Measurements from ENCODE around the gene REN. TPM values are rescaled to one million over a fixed set of nuclear protein-coding genes. Genes with fewer than 3 reads are reported as not detected.

The REN gene
- total and polyA plus RNA-seq, 4 donors = 0.05 to 0.25 (median 0.15) TPM; not detected in 1

DNA sequence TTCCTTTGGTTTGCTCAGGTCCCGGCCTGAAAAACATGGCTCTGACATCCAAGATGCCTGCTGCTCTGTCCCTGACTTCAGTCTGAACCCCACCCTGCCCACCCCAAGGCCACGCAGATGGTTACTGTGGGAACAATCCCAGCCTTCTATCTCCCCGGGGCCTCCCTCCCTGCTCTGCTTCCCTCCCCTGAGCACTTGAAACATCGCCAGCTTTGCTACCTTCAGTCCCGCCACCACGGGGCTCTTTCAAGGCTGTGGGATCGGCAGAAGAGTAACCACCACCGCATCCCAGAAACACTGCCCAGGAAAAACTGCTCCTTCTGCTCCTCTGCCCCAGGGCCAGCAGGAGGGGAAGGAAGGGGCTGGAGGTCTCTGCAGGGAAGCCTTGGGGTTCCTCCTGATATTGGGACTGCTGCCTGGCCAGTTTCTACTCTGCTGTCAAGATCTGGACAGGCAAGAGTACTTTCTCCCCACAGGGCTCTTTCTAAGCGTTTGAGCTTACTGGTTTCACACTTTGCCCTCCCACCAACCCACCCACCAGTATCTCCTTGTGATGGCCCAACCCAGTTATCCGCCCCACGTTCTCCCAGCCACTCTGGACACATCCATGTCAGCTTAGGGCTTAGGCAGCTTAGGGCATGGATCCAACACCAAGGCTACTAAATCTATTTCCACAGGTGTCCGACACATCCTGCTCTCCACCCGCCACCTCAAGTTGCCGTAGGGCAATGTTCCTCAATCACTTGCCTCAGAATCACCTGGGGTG lies 22.7 kb downstream of the REN start:
- Histone ChIP-seq H3K9ac (ENCODE audit: low read depth in 1 of 2, low read length in 2 of 2) (peak overlapping the region in 1 of 2 donors; percentile 11), H3K4me1 (ENCODE audit: control insufficient read depth in 4 of 4, insufficient read depth in 4 of 4, low read length in 3 of 4) (peaks cover 27 to 90% (median 82%) of the 10 kb centered on the region in 4 donors), H3K4me3 (ENCODE audit: low read depth in 1 of 3, low read length in 3 of 3) (peak overlapping the region in 1 of 3 donors; percentile 6), H3K36me3 (ENCODE audit: control insufficient read depth in 4 of 4, insufficient read depth in 3 of 4, low read depth in 1 of 4, low read length in 3 of 4) (peaks cover 0 to 17% (median 12%) of the 10 kb centered on the region in 4 donors), H3K27me3 (ENCODE audit: control insufficient read depth in 4 of 4, insufficient read depth in 4 of 4, low read length in 3 of 4) (no peaks in the 10 kb centered on the region), H3K27ac (ENCODE audit: low read depth in 1 of 2, low read length in 2 of 2) (peak overlapping the region; percentile 32 to 52), H3K9me3 (ENCODE audit: control insufficient read depth in 4 of 4, low read length in 3 of 4) (no peaks in the 10 kb centered on the region)
- no peak for DNase-seq (ENCODE audit: low spot score)
- no peak for TF ChIP-seq RXRA (IDR thresholded peaks at IDR 0.05)
- TF ChIP-seq HNF4A (conservative IDR thresholded peaks at IDR 0.05) = peak; percentile 20 to 43
- TF ChIP-seq EGR1 (IDR thresholded peaks at IDR 0.05; ENCODE audit: low read depth in 2 of 2) = no peak
- 33% methylated on average over 14 of the region's 14 CpGs for WGBS

DNA sequence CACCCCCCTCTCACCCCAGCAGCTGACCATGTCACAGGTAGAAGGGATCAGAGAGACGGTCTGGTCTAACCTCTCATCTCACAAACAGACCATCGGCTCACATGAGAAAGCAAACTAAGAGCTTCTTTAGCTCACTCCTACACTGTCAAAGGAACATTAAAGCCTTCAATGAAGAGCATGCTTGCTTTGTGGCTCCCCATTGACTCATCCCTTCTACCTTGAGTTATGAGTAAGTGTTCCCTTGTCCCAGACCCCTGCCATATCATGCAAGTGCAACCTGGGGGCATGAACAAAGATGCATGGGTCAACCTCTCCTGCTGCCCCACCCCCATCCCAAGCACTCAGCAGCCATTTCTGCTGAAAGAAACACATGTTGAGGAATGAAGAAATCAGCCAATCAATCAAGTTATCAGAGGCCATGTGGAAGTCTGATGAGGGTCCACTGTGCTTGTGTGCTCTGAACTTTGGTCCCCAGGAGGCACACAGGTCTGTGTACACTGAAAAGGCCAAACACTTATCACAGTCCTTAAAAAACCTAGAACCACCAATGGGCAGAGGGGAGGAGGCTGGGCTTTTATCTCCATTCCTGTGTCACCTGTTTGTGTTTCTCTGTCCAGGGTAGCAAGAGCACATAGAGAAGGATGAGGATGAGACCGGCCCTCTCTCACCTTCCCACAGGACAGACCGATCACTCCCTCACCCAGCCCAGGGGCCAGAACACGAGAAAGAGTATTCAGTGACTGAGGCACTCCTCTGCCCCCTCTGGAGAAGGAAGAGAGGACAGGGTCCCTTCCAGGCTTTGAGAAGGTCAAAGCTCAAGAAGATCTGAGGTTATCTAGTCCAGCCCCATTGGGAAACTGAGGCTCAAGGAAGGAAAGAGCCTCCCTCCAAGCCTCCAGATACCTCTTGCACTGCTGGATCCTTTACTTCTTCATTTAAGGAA lies 23.8 kb downstream of the REN start:
- H3K27ac ChIP-seq (ENCODE audit: low read depth in 1 of 2, low read length in 2 of 2) = peak overlapping the region in 1 of 2 donors; percentile 17
- H3K9ac ChIP-seq (ENCODE audit: low read depth in 1 of 2, low read length in 2 of 2) = peak overlapping the region in 1 of 2 donors; percentile 33
- DNase-seq (ENCODE audit: low spot score) = no peak
- TF ChIP-seq HNF4A (conservative IDR thresholded peaks at IDR 0.05) (peak; percentile 98 to 99), EGR1 (IDR thresholded peaks at IDR 0.05; ENCODE audit: low read depth in 2 of 2) (peak in 1 of 2 donors; percentile 45), RAD21 (IDR thresholded peaks at IDR 0.05) (peak; percentile 13 to 50), HNF4G (IDR thresholded peaks at IDR 0.05) (peak; percentile 93), FOXA1 (IDR thresholded peaks at IDR 0.05) (peak; percentile 74), NR2F2 (IDR thresholded peaks at IDR 0.05) (peak; percentile 72), FOXA2 (IDR thresholded peaks at IDR 0.05) (peak; percentile 77), YY1 (IDR thresholded peaks at IDR 0.05) (peak; percentile 75), RXRA (IDR thresholded peaks at IDR 0.05) (peak; percentile 94 to 97), JUND (IDR thresholded peaks at IDR 0.05) (peak in 1 of 2 donors; percentile 81), GABPA (IDR thresholded peaks at IDR 0.05 in 1 of 2, conservative IDR thresholded peaks at IDR 0.05 in 1 of 2) (no peak), SP1 (IDR thresholded peaks at IDR 0.05) (peak; percentile 96), TAF1 (conservative IDR thresholded peaks at IDR 0.05) (no peak)
- TF ChIP-seq, protein P1, sequence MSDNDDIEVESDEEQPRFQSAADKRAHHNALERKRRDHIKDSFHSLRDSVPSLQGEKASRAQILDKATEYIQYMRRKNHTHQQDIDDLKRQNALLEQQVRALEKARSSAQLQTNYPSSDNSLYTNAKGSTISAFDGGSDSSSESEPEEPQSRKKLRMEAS (IDR thresholded peaks at IDR 0.05) = peak; percentile 75
- TF ChIP-seq, protein P2, sequence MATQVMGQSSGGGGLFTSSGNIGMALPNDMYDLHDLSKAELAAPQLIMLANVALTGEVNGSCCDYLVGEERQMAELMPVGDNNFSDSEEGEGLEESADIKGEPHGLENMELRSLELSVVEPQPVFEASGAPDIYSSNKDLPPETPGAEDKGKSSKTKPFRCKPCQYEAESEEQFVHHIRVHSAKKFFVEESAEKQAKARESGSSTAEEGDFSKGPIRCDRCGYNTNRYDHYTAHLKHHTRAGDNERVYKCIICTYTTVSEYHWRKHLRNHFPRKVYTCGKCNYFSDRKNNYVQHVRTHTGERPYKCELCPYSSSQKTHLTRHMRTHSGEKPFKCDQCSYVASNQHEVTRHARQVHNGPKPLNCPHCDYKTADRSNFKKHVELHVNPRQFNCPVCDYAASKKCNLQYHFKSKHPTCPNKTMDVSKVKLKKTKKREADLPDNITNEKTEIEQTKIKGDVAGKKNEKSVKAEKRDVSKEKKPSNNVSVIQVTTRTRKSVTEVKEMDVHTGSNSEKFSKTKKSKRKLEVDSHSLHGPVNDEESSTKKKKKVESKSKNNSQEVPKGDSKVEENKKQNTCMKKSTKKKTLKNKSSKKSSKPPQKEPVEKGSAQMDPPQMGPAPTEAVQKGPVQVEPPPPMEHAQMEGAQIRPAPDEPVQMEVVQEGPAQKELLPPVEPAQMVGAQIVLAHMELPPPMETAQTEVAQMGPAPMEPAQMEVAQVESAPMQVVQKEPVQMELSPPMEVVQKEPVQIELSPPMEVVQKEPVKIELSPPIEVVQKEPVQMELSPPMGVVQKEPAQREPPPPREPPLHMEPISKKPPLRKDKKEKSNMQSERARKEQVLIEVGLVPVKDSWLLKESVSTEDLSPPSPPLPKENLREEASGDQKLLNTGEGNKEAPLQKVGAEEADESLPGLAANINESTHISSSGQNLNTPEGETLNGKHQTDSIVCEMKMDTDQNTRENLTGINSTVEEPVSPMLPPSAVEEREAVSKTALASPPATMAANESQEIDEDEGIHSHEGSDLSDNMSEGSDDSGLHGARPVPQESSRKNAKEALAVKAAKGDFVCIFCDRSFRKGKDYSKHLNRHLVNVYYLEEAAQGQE (IDR thresholded peaks at IDR 0.05) = peak; percentile 89
- TF ChIP-seq, protein P3, sequence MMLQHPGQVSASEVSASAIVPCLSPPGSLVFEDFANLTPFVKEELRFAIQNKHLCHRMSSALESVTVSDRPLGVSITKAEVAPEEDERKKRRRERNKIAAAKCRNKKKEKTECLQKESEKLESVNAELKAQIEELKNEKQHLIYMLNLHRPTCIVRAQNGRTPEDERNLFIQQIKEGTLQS (IDR thresholded peaks at IDR 0.05) = peak; percentile 20
- TF ChIP-seq, protein P4, sequence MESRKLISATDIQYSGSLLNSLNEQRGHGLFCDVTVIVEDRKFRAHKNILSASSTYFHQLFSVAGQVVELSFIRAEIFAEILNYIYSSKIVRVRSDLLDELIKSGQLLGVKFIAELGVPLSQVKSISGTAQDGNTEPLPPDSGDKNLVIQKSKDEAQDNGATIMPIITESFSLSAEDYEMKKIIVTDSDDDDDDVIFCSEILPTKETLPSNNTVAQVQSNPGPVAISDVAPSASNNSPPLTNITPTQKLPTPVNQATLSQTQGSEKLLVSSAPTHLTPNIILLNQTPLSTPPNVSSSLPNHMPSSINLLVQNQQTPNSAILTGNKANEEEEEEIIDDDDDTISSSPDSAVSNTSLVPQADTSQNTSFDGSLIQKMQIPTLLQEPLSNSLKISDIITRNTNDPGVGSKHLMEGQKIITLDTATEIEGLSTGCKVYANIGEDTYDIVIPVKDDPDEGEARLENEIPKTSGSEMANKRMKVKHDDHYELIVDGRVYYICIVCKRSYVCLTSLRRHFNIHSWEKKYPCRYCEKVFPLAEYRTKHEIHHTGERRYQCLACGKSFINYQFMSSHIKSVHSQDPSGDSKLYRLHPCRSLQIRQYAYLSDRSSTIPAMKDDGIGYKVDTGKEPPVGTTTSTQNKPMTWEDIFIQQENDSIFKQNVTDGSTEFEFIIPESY (IDR thresholded peaks at IDR 0.05) = peak; percentile 69
- TF ChIP-seq, protein P5, sequence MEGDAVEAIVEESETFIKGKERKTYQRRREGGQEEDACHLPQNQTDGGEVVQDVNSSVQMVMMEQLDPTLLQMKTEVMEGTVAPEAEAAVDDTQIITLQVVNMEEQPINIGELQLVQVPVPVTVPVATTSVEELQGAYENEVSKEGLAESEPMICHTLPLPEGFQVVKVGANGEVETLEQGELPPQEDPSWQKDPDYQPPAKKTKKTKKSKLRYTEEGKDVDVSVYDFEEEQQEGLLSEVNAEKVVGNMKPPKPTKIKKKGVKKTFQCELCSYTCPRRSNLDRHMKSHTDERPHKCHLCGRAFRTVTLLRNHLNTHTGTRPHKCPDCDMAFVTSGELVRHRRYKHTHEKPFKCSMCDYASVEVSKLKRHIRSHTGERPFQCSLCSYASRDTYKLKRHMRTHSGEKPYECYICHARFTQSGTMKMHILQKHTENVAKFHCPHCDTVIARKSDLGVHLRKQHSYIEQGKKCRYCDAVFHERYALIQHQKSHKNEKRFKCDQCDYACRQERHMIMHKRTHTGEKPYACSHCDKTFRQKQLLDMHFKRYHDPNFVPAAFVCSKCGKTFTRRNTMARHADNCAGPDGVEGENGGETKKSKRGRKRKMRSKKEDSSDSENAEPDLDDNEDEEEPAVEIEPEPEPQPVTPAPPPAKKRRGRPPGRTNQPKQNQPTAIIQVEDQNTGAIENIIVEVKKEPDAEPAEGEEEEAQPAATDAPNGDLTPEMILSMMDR (IDR thresholded peaks at IDR 0.05; ENCODE audit: low read depth, low read length, missing input control) = no peak
- peaks cover 0 to 25% (median 19%) of the 10 kb centered on the region in 4 donors for H3K36me3 ChIP-seq (ENCODE audit: control insufficient read depth in 4 of 4, insufficient read depth in 3 of 4, low read depth in 1 of 4, low read length in 3 of 4)
- WGBS = 45% methylated on average over 5 of the region's 5 CpGs
- no peaks in the 10 kb centered on the region for H3K9me3 ChIP-seq (ENCODE audit: control insufficient read depth in 4 of 4, low read length in 3 of 4)
- peaks cover 29 to 90% (median 79%) of the 10 kb centered on the region in 4 donors for H3K4me1 ChIP-seq (ENCODE audit: control insufficient read depth in 4 of 4, insufficient read depth in 4 of 4, low read length in 3 of 4)
- no peak overlapping the region for H3K4me3 ChIP-seq (ENCODE audit: low read depth in 1 of 3, low read length in 3 of 3)
- H3K27me3 ChIP-seq (ENCODE audit: control insufficient read depth in 4 of 4, insufficient read depth in 4 of 4, low read length in 3 of 4) = no peaks in the 10 kb centered on the region

Data from liver (tissue), 9 donors.